Mucosa of descending colon (tissue), 3 donors: ENCODE measurements around the gene KDM4C. TPM values are rescaled to one million over a fixed set of nuclear protein-coding genes. Genes with fewer than 3 reads are reported as not detected.

ENCODE experiments used
- ATAC-seq: fragments of 200-7000 bp; cut with Tn5 transposase; one replicate; pipeline ENCODE4 v1.9.1; 2020; ENCODE audit warnings: mild to moderate bottlenecking, moderate library complexity
- DNase-seq, 3 donors: peaks; one replicate each; pipeline ENCODE4 v3.0.0-alpha.2; 2020
- H3K36me3 ChIP-seq: fragments of 200-600 bp; one replicate; pipeline ENCODE4 v1.8.0; 2021; ENCODE audit warnings: low read depth, mild to moderate bottlenecking
- H3K4me1 ChIP-seq: fragments of 200-600 bp; one replicate; pipeline ENCODE4 v1.8.0; 2021; ENCODE audit warnings: low read depth, mild to moderate bottlenecking
- H3K4me3 ChIP-seq: fragments of 200-600 bp; one replicate; pipeline ENCODE4 v1.8.0; 2021; ENCODE audit warnings: mild to moderate bottlenecking
- H3K9me3 ChIP-seq: fragments of 200-600 bp; one replicate; pipeline ENCODE4 v1.8.0; 2021; ENCODE audit warnings: mild to moderate bottlenecking
- intact Hi-C, 2 donors: fragments of 100-400 bp; cut with DNase I in 1 of 2; cut with micrococcal nuclease in 1 of 2; formaldehyde crosslinking; loops; one replicate each; pipeline versions ENCODE4 v1.11.0 to v1.11.1; 2022; cut with DNase I, micrococcal nuclease
- total RNA-seq, 3 donors: library from RNA; stranded (reverse); fragmentation: NEBNext Ultra II Directional in 2 of 3; extraction: Animal tissue kit (Norgen Biotek cat#: 25700) in 2 of 3; gene quantifications; one replicate each; pipeline versions ENCODE4 v1.2.1 to v1.2.4, GENCODE V29; 2021 to 2023
- TF ChIP-seq, protein P1 (sequence below): fragments of 200-600 bp; IDR thresholded peaks from one replicate; pipeline ENCODE4 v1.8.0; 2022; ENCODE audit warnings: antibody characterized with exemption, mild to moderate bottlenecking
- donor health status: DM: no; HTN: no; CAD: no; lungs with moderate emphysema.
- donor health status: DM: no; HTN: no; CAD: no.
- donor health status: DM: no; HTN: yes; CAD: no.

The KDM4C gene
- total RNA-seq, 3 donors from 2014 or later: 44.6 to 74.9 (median 50.9) TPM

DNA sequence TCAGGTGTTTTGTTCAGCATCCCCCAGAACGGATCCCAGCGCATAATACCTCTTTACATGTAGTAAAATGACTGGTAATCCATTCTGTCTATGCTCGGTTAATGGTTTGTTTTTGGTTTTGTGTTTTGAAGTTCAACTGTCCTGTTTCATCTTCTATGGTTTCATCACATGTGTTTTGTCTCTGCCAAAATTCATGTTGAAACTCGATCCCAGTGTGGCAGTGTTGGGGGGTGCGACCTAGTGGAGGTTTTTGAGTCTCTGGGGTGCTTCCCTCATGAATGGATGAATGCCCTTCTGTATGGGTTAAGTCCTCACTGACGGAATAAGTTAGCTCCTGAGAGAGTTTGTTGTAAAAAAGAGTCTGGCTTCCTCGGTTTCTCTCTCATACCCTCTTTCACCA lies 317.4 kb downstream of the KDM4C start:
- H3K4me3 ChIP-seq: no peak overlapping the region
- TF ChIP-seq, protein P1, sequence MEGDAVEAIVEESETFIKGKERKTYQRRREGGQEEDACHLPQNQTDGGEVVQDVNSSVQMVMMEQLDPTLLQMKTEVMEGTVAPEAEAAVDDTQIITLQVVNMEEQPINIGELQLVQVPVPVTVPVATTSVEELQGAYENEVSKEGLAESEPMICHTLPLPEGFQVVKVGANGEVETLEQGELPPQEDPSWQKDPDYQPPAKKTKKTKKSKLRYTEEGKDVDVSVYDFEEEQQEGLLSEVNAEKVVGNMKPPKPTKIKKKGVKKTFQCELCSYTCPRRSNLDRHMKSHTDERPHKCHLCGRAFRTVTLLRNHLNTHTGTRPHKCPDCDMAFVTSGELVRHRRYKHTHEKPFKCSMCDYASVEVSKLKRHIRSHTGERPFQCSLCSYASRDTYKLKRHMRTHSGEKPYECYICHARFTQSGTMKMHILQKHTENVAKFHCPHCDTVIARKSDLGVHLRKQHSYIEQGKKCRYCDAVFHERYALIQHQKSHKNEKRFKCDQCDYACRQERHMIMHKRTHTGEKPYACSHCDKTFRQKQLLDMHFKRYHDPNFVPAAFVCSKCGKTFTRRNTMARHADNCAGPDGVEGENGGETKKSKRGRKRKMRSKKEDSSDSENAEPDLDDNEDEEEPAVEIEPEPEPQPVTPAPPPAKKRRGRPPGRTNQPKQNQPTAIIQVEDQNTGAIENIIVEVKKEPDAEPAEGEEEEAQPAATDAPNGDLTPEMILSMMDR: no peak
- no peaks in the 10 kb centered on the region for H3K36me3 ChIP-seq
- H3K9me3 ChIP-seq: no peaks in the 10 kb centered on the region
- H3K4me1 ChIP-seq: no peaks in the 10 kb centered on the region
- DNase-seq (no peak), ATAC-seq (no peak)
- intact Hi-C loops: no loop called here

DNA sequence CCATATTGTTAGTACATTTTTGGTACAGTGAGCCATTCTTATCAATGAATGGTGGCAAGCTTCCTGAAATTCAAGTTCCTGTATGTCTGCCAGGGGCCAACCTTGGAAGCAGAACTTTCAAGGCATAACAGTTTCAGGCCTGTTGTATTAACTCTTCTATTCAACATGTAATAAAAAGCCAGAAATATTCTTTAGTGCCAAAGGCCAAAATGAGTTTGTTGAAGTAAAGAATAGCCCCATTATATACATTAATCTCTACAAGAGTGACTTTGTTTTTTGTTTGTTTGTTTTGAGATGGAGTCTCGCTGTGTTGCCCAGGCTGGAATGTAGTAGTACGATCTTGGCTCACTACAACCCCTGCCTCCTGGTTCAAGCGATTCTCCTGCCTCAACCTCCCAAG lies 321.3 kb downstream of the KDM4C start:
- Histone ChIP-seq H3K36me3 (no peaks in the 10 kb centered on the region), H3K4me1 (no peaks in the 10 kb centered on the region), H3K4me3 (no peak overlapping the region), H3K9me3 (no peaks in the 10 kb centered on the region)
- TF ChIP-seq, protein P1: no peak
- ATAC-seq (no peak), DNase-seq (no peak)
- intact Hi-C loops: no loop called here

DNA sequence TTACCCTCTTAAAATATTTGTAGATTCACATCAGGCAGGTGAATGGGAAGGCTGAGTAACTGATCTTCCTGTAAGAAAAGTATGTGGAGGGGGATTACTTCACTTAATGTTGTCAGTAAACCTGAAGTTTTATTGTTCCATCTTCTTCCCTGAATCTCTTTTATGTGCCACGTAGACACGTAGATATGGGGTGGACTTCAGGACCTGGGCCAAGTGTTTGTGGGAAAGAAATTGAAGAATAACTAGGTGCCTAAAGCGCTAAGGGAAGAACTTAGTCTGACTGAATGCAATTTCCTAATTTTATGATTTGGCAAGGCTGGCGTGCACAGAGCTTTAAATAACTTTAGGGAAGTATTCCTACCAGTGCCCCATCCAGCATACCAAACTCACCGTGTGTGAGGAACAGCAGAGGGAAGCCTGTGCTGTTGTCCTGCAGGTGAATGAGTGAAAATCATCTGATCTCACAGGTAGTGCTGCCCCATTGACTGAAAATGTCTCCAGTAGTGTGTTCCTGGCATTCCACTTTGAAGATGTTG lies 323.4 kb downstream of the KDM4C start:
- ATAC-seq: peak; percentile 11
- intact Hi-C loops: no loop called here
- Histone ChIP-seq H3K36me3 (no peaks in the 10 kb centered on the region), H3K4me3 (no peak overlapping the region), H3K4me1 (no peaks in the 10 kb centered on the region), H3K9me3 (no peaks in the 10 kb centered on the region)
- TF ChIP-seq, protein P1: no peak
- DNase-seq: no peak

DNA sequence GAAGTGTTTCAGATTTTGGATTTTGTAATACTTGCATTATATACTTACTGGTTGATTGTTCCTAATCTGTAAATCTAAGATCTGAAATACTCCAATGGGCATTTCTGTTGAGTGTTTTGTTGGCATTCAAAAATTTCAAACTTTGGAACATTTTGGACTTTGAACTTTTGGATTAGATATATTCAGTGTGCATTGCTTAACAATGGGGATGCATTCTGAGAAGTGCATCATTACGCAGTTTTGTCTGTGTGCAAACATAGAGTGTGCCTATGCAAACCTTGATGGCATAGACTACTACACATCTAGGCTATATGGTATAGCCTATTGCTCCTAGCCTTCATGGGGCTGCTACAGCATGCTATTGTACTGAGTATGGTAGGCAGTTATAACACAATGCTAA lies 325.4 kb downstream of the KDM4C start:
- Histone ChIP-seq H3K9me3 (no peaks in the 10 kb centered on the region), H3K4me1 (no peaks in the 10 kb centered on the region), H3K4me3 (no peak overlapping the region), H3K36me3 (no peaks in the 10 kb centered on the region)
- ATAC-seq (no peak), DNase-seq (no peak)
- TF ChIP-seq, protein P1: no peak
- intact Hi-C loops: no loop called here

DNA sequence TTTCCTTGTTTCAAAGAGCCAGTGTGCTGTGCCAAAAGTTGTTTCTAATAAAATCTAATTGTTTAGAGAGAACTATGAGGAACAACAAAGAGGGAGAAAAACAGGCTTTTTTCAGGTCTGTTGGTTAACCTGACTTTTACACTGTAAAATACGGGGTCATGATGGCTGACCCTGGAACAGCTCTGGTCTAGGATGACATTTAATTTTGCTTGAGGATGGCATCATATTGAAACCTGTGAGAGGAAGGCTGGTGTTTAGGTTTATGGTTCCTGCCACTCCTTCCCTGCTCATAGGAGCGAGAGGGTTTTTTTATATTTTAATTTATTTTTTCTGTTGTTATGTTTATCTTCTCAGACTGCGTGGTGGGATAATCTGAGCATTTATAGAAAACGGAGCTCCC lies 327.6 kb downstream of the KDM4C start:
- no peak for DNase-seq
- no peak for ATAC-seq
- no peaks in the 10 kb centered on the region for H3K36me3 ChIP-seq
- TF ChIP-seq, protein P1: no peak
- no peak overlapping the region for H3K4me3 ChIP-seq
- H3K4me1 ChIP-seq: no peaks in the 10 kb centered on the region
- no peaks in the 10 kb centered on the region for H3K9me3 ChIP-seq
- intact Hi-C loops: no loop called here

DNA sequence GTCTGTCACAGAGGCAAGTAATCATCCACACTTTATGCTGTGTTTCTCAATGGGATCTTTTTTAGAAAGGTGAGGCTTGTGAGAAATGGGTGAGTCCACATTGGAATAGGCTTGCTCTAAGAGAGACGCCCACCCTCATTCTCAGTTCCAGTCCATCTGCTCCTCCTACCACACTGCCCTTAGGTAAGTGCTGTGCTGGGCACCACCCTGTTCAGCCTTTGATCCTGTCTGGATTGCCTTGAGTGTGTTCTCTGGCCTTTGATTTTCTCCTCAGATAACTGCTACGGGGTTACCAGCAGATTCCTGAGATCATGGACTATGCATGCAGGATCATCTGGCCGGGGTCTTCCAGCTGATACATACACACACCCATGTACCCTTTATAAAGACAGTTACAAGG lies 328.6 kb downstream of the KDM4C start:
- ATAC-seq (peak; percentile 83), DNase-seq (peak in 2 of 3 donors; percentile 30 to 37)
- no peaks in the 10 kb centered on the region for H3K9me3 ChIP-seq
- TF ChIP-seq, protein P1: no peak
- H3K4me1 ChIP-seq: no peaks in the 10 kb centered on the region
- no peaks in the 10 kb centered on the region for H3K36me3 ChIP-seq
- H3K4me3 ChIP-seq: no peak overlapping the region
- intact Hi-C loops: no loop called here
